SU-DHL-6 (cell line): ENCODE measurements around the gene ZMIZ1.

Experiments used
- H2AFZ ChIP-seq: fragments of 200-600 bp; sonication (generic); 2 replicates; pipeline ENCODE4 v1.6.1; 2014; ENCODE audit warnings: low read depth, mild to moderate bottlenecking, moderate library complexity, mixed read lengths, antibody characterized with exemption, low read length; ENCODE audit not compliant: severe bottlenecking
- H3F3A ChIP-seq: fragments of 200-600 bp; shearing (Covaris generic); 2 replicates; pipeline ENCODE4 v1.6.0; 2016; ENCODE audit warnings: antibody characterized with exemption, mild to moderate bottlenecking; ENCODE audit not compliant: insufficient read depth
- H3K27ac ChIP-seq: fragments of 200-600 bp; sonication (generic); 2 replicates; pipeline ENCODE4 v1.5.1; 2016; ENCODE audit warnings: low read depth, mild to moderate bottlenecking, low read length, moderate library complexity, mixed read lengths
- H3K27me3 ChIP-seq: fragments of 200-600 bp; sonication (generic), shearing (Covaris generic); 2 replicates; pipeline ENCODE4 v1.6.0; 2014; ENCODE audit warnings: mild to moderate bottlenecking, low read length
- H3K36me3 ChIP-seq: fragments of 200-600 bp; sonication (generic); 2 replicates; pipeline ENCODE4 v1.6.1; 2014; ENCODE audit warnings: mild to moderate bottlenecking, low read length, mixed read lengths
- H3K4me2 ChIP-seq: fragments of 300-600, 200-600 bp; shearing (Covaris generic), sonication (generic); 2 replicates; pipeline ENCODE4 v1.6.0; 2014; ENCODE audit warnings: low read length, low read depth, mild to moderate bottlenecking; ENCODE audit not compliant: poor library complexity, severe bottlenecking
- H3K4me3 ChIP-seq: fragments of 200-600 bp; sonication (generic); 2 replicates; pipeline ENCODE4 v1.5.1; 2014; ENCODE audit warnings: antibody characterized with exemption, low read length, mild to moderate bottlenecking, mixed read lengths; ENCODE audit not compliant: insufficient read depth, poor library complexity, severe bottlenecking
- H3K79me2 ChIP-seq: fragments of 200-600 bp; sonication (generic); 2 replicates; pipeline ENCODE4 v1.6.1; 2014; ENCODE audit warnings: mild to moderate bottlenecking, low read length, moderate library complexity; ENCODE audit not compliant: insufficient read depth
- H3K9ac ChIP-seq: fragments of 200-600 bp; sonication (generic); 2 replicates; pipeline ENCODE4 v1.7.0; 2014; ENCODE audit warnings: mild to moderate bottlenecking, low read length
- H3K9me2 ChIP-seq: fragments of 200-600 bp; sonication (generic); replicated peaks from 2 replicates; pipeline ENCODE4 v1.6.1; 2014; ENCODE audit warnings: low read length; ENCODE audit not compliant: insufficient read depth
- H3K9me3 ChIP-seq: fragments of 200-600 bp; sonication (generic); 2 replicates; pipeline ENCODE4 v1.6.1; 2014; ENCODE audit warnings: low read length, mixed read lengths; ENCODE audit not compliant: insufficient read depth
- H4K20me1 ChIP-seq: fragments of 200-600 bp; sonication (generic); 2 replicates; pipeline ENCODE4 v1.6.1; 2014; ENCODE audit warnings: low read depth, mild to moderate bottlenecking, antibody characterized with exemption, low read length, moderate library complexity, mixed read lengths
- CTCF ChIP-seq: fragments of 200-600 bp; sonication (generic); IDR thresholded peaks from one replicate; pipeline ENCODE4 v1.5.1; 2017; ENCODE audit warnings: antibody characterized with exemption, mild to moderate bottlenecking, low read length, moderate library complexity; ENCODE audit not compliant: insufficient read depth, poor library complexity, severe bottlenecking
- EZH2phosphoT487 ChIP-seq: fragments of 200-600 bp; sonication (generic), shearing (Covaris generic); conservative IDR thresholded peaks from 2 replicates; pipeline ENCODE4 v1.6.1; 2018; ENCODE audit warnings: mild to moderate bottlenecking, antibody characterized with exemption, low read length, moderate library complexity, mixed read lengths

ZMIZ1 gene

GRCh38 chr10:79095316-79095715 is 26.6 kb downstream of the ZMIZ1 start:
- Histone ChIP-seq H3K9me3 (no peaks in the 10 kb centered on the region), H3K27ac (no peak overlapping the region), H3K9ac (no peak overlapping the region), H3K36me3 (no peaks in the 10 kb centered on the region), H2AFZ (no peak overlapping the region), H3K9me2 (no peaks in the 10 kb centered on the region), H3K4me3 (no peak overlapping the region), H3F3A (no peaks in the 10 kb centered on the region), H3K4me2 (no peak overlapping the region), H3K27me3 (no peaks in the 10 kb centered on the region), H4K20me1 (no peaks in the 10 kb centered on the region), H3K79me2 (no peaks in the 10 kb centered on the region)
- TF ChIP-seq EZH2phosphoT487, result no peak
- no peak for TF ChIP-seq CTCF

GRCh38 chr10:79096514-79096913 is 27.7 kb downstream of the ZMIZ1 start:
- no peak overlapping the region for H3K27ac ChIP-seq

GRCh38 chr10:79097021-79097872 is 28.5 kb downstream of the ZMIZ1 start:
- Histone ChIP-seq H4K20me1 (no peaks in the 10 kb centered on the region), H3K9me3 (no peaks in the 10 kb centered on the region), H2AFZ (no peak overlapping the region), H3K4me3 (no peak overlapping the region), H3K4me2 (no peak overlapping the region), H3K9me2 (no peaks in the 10 kb centered on the region), H3F3A (no peaks in the 10 kb centered on the region), H3K27ac (no peak overlapping the region), H3K36me3 (no peaks in the 10 kb centered on the region), H3K27me3 (no peaks in the 10 kb centered on the region), H3K9ac (no peak overlapping the region), H3K79me2 (no peaks in the 10 kb centered on the region)
- TF ChIP-seq CTCF, result no peak
- no peak for TF ChIP-seq EZH2phosphoT487

More at GRCh38 chr10:79096514-79096913, 27.7 kb downstream of the ZMIZ1 start:
- H3F3A ChIP-seq, result no peaks in the 10 kb centered on the region
- H3K9ac ChIP-seq, result no peak overlapping the region
- H3K4me3 ChIP-seq, result no peak overlapping the region
- H3K36me3 ChIP-seq, result no peaks in the 10 kb centered on the region
- no peak overlapping the region for H3K4me2 ChIP-seq
- H2AFZ ChIP-seq, result no peak overlapping the region
- no peaks in the 10 kb centered on the region for H3K9me2 ChIP-seq
- H3K79me2 ChIP-seq, result no peaks in the 10 kb centered on the region
- no peaks in the 10 kb centered on the region for H3K27me3 ChIP-seq
- H3K9me3 ChIP-seq, result no peaks in the 10 kb centered on the region
- no peaks in the 10 kb centered on the region for H4K20me1 ChIP-seq
- TF ChIP-seq CTCF (no peak), EZH2phosphoT487 (no peak)
